Panc1 (cell line): ENCODE results near the gene UBTF. TPM values are rescaled to one million over a fixed set of nuclear protein-coding genes. Genes with fewer than 3 reads are reported as not detected.

Experiments used
- ATAC-seq: fragments of 200-7000 bp; cut with Tn5 transposase; 2 replicates; pipeline ENCODE4 v1.9.1; 2020; ENCODE audit warnings: mild to moderate bottlenecking, moderate library complexity
- BruUV-seq: library from RNA; stranded (reverse); fragments of 400-500 nt; replicated peaks from 2 replicates; lab custom pipeline; 2021; lab: Mats Ljungman, UMichigan
- CTCF ChIA-PET: fragments of 300-600 bp; sonication (Branson Sonifier 250); formaldehyde crosslinking; loops from one replicate; lab custom pipeline; 2022; ENCODE audit warnings: antibody characterized with exemption; lab: Charles Lee
- POLR2A ChIA-PET: fragments of 300-600 bp; sonication (Branson Sonifier 250); formaldehyde crosslinking; loops from one replicate; lab custom pipeline; 2022; ENCODE audit warnings: antibody characterized with exemption; lab: Charles Lee
- DNase-seq: peaks from one replicate; pipeline ENCODE4 v3.0.0-alpha.2; 2010; ENCODE audit warnings: low read depth, low spot score
- H3K27ac ChIP-seq: 2 replicates; pipeline ENCODE4 v1.5.1; 2011; ENCODE audit warnings: mild to moderate bottlenecking, low read length, inconsistent platforms
- H3K27me3 ChIP-seq: fragments of 200-500 bp; sonication (Bioruptor generic); 2 replicates; pipeline ENCODE4 v1.6.0; 2014; ENCODE audit warnings: low read length, inconsistent platforms; ENCODE audit not compliant: control insufficient read depth, insufficient read depth
- H3K36me3 ChIP-seq: fragments of 200-500 bp; sonication (Bioruptor generic); 2 replicates; pipeline ENCODE4 v1.5.1; 2014; ENCODE audit warnings: inconsistent platforms, mild to moderate bottlenecking, low read length, moderate library complexity; ENCODE audit not compliant: control insufficient read depth, insufficient read depth
- H3K4me1 ChIP-seq: 2 replicates; pipeline ENCODE4 v1.5.1; 2011; ENCODE audit warnings: inconsistent platforms, mild to moderate bottlenecking, low read length, moderate library complexity; ENCODE audit not compliant: control insufficient read depth, insufficient read depth
- H3K4me3 ChIP-seq, 2 experiments: 2 replicates each; pipeline ENCODE4 v1.5.1; 2011 to 2012; ENCODE audit warnings: low read depth in 2 of 2, low read length in 2 of 2, mild to moderate bottlenecking in 2 of 2, inconsistent platforms in 1 of 2, moderate library complexity in 1 of 2
- H3K9me3 ChIP-seq: fragments of 200-500 bp; sonication (Bioruptor generic); 2 replicates; pipeline ENCODE4 v1.5.1; 2014; ENCODE audit warnings: low read depth, mild to moderate bottlenecking, inconsistent platforms, low read length, moderate library complexity; ENCODE audit not compliant: control insufficient read depth, insufficient read depth
- POLR2AphosphoS5 ChIP-seq: IDR thresholded peaks from 2 replicates; pipeline ENCODE4 v1.6.1; 2012; ENCODE audit warnings: mild to moderate bottlenecking, low read depth, low read length, moderate library complexity
- SIN3A ChIP-seq: IDR thresholded peaks from 2 replicates; pipeline ENCODE4 v1.6.1; 2012; ENCODE audit warnings: low read depth, mild to moderate bottlenecking, low read length, moderate library complexity, borderline replicate concordance; ENCODE audit not compliant: insufficient read depth
- TCF7L2 ChIP-seq: IDR thresholded peaks from 2 replicates; pipeline ENCODE4 v1.6.1; 2011; ENCODE audit warnings: mild to moderate bottlenecking, low read depth, low read length, inconsistent platforms
- in situ Hi-C: cut with HindIII; loops from 2 replicates; pipeline ENCODE4 v1.10.0; 2016; ENCODE audit warnings: low sequenced_read_pairs, low pct_unique_long_range_greater_than_20kb
- intact Hi-C: fragments of 100-400 bp; cut with micrococcal nuclease; formaldehyde crosslinking; loops from one replicate; pipeline ENCODE4 v1.10.0; 2022; ENCODE audit not compliant: unreplicated experiment
- total RNA-seq: library from RNA; stranded (reverse); gene quantifications from one replicate; pipeline ENCODE4 v1.2.1, GENCODE V29; 2021; ENCODE audit not compliant: unreplicated experiment
- TF ChIP-seq, protein P1 (sequence below): fragments of 450-650 bp; IDR thresholded peaks from 2 replicates; pipeline ENCODE4 v1.5.1; 2017; ENCODE audit warnings: mild to moderate bottlenecking
- TF ChIP-seq, protein P2 (sequence below), 2 experiments: IDR thresholded peaks; 2 replicates each; pipeline ENCODE4 v1.6.1; 2011 to 2012; ENCODE audit warnings: low read depth in 2 of 2, control low read depth in 1 of 2, low read length in 1 of 2, mild to moderate bottlenecking in 1 of 2, moderate library complexity in 1 of 2; ENCODE audit not compliant: insufficient read depth in 1 of 2

Gene UBTF
- total RNA-seq, 1 experiment from 2014 or later: 116 TPM

DNA sequence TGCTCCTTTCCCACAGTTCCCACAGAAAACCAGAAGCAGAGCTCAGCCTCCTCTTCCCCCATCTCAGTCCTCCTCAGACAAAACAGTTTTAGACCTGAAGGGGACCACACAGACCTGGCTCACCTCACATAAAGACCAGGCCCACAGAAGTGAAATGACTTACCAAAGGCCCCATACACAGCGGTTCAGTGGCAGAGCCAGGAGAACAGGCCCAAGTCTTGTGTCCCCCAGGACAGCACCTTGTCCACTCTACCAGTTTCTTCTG, 5.3 kb downstream of the UBTF start:
- in situ Hi-C loops (no loop called here), intact Hi-C loops (no loop called here)
- no TSS peak for BruUV-seq
- no peak for ATAC-seq
- Histone ChIP-seq H3K27ac (no peak overlapping the region), H3K4me1 (peaks cover 15% of the 10 kb centered on the region), H3K4me3 (no peak overlapping the region), H3K36me3 (peaks cover 10% of the 10 kb centered on the region), H3K9me3 (no peaks in the 10 kb centered on the region), H3K27me3 (no peaks in the 10 kb centered on the region)
- no peak for DNase-seq
- CTCF ChIA-PET: no interaction called here
- no peak for TF ChIP-seq SIN3A
- TF ChIP-seq, protein P1, sequence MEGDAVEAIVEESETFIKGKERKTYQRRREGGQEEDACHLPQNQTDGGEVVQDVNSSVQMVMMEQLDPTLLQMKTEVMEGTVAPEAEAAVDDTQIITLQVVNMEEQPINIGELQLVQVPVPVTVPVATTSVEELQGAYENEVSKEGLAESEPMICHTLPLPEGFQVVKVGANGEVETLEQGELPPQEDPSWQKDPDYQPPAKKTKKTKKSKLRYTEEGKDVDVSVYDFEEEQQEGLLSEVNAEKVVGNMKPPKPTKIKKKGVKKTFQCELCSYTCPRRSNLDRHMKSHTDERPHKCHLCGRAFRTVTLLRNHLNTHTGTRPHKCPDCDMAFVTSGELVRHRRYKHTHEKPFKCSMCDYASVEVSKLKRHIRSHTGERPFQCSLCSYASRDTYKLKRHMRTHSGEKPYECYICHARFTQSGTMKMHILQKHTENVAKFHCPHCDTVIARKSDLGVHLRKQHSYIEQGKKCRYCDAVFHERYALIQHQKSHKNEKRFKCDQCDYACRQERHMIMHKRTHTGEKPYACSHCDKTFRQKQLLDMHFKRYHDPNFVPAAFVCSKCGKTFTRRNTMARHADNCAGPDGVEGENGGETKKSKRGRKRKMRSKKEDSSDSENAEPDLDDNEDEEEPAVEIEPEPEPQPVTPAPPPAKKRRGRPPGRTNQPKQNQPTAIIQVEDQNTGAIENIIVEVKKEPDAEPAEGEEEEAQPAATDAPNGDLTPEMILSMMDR: no peak
- TF ChIP-seq, protein P2, sequence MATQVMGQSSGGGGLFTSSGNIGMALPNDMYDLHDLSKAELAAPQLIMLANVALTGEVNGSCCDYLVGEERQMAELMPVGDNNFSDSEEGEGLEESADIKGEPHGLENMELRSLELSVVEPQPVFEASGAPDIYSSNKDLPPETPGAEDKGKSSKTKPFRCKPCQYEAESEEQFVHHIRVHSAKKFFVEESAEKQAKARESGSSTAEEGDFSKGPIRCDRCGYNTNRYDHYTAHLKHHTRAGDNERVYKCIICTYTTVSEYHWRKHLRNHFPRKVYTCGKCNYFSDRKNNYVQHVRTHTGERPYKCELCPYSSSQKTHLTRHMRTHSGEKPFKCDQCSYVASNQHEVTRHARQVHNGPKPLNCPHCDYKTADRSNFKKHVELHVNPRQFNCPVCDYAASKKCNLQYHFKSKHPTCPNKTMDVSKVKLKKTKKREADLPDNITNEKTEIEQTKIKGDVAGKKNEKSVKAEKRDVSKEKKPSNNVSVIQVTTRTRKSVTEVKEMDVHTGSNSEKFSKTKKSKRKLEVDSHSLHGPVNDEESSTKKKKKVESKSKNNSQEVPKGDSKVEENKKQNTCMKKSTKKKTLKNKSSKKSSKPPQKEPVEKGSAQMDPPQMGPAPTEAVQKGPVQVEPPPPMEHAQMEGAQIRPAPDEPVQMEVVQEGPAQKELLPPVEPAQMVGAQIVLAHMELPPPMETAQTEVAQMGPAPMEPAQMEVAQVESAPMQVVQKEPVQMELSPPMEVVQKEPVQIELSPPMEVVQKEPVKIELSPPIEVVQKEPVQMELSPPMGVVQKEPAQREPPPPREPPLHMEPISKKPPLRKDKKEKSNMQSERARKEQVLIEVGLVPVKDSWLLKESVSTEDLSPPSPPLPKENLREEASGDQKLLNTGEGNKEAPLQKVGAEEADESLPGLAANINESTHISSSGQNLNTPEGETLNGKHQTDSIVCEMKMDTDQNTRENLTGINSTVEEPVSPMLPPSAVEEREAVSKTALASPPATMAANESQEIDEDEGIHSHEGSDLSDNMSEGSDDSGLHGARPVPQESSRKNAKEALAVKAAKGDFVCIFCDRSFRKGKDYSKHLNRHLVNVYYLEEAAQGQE (IDR thresholded peaks at IDR 0.05; ENCODE audit: insufficient read depth in 1 of 2, low read depth in 2 of 2, low read length in 1 of 2): no peak
- TF ChIP-seq POLR2AphosphoS5: no peak
- no peak for TF ChIP-seq TCF7L2
- POLR2A ChIA-PET: interaction anchor here (0.5 kb wide), 1 partner anchor 11 kb away, joined by 21 read pairs; no protein-coding TSS in a partner anchor

DNA sequence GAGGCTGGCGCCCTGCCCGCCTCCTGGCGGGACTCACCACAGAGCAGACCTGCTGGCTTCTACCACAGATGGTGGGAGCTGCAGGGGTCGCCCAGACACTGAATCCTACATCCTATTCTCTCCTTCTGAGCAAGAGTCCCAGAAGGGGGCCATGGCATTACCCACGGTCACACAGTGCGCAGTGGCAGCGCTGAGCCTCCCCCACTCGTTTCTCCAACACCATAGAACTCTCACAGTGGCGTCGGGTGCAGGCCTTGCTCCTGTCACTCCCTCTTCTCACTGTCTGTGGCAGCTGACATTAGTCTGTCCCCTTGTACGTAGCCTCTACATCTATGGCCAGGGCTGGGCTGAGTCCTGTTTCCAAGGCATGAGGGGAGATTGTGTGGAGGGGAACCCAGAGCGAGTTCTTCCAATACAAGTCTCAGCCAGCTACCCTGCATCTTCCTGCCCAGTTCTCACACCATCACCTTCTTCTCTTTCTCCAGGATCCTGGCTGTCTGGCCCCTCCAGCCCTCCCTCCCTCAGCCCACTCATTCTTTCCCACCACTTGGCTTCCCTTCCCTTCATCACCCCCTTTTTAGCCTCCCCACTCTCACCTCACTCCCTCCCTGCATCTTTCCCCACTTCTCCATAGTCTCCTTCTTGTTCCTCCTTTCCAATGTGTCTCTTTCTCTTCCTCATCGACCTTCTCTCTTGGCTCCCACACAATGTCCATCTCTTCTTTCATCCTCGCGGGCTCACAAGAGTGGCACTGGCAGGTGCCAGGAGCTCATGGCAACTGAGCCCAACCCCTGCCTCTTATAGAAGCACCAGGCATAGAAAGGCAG, 5.9 kb downstream of the UBTF start:
- no peak for DNase-seq
- POLR2A ChIA-PET: interaction anchor here (0.5 kb wide), 1 partner anchor 12 kb away, joined by 21 read pairs; no protein-coding TSS in a partner anchor
- no TSS peak for BruUV-seq
- Histone ChIP-seq H3K36me3 (peaks cover 10% of the 10 kb centered on the region), H3K4me3 (no peak overlapping the region), H3K9me3 (no peaks in the 10 kb centered on the region), H3K27me3 (no peaks in the 10 kb centered on the region), H3K27ac (no peak overlapping the region), H3K4me1 (peaks cover 15% of the 10 kb centered on the region)
- CTCF ChIA-PET: no interaction called here
- in situ Hi-C loops (no loop called here), intact Hi-C loops (no loop called here)
- 0 out of 2 replicates have a peak, but pooled peaks have one; percentile 28 for TF ChIP-seq POLR2AphosphoS5
- TF ChIP-seq, protein P1: no peak
- ATAC-seq: no peak
